DOHH2 (cell line): ENCODE measurements around the gene NPAS3.

Experiments
- H3F3A ChIP-seq: fragments of 200-600 bp; sonication (generic), shearing (Covaris generic); 2 replicates; pipeline ENCODE4 v1.6.0; 2016; ENCODE audit warnings: antibody characterized with exemption, mild to moderate bottlenecking; ENCODE audit not compliant: control insufficient read depth, insufficient read depth
- H3K27ac ChIP-seq: fragments of 200-600 bp; sonication (generic); 2 replicates; pipeline ENCODE4 v1.5.1; 2014; ENCODE audit warnings: low read depth, mild to moderate bottlenecking, low read length, moderate library complexity
- H3K27me3 ChIP-seq: fragments of 200-600 bp; sonication (generic); 2 replicates; pipeline ENCODE4 v1.6.1; 2014; ENCODE audit warnings: mild to moderate bottlenecking, low read length, mixed read lengths; ENCODE audit not compliant: control insufficient read depth
- H3K36me3 ChIP-seq: fragments of 200-600 bp; sonication (generic); 2 replicates; pipeline ENCODE4 v1.6.1; 2014; ENCODE audit warnings: mild to moderate bottlenecking, low read length, moderate library complexity, mixed read lengths; ENCODE audit not compliant: control insufficient read depth
- H3K4me1 ChIP-seq: fragments of 200-600 bp; sonication (generic); 2 replicates; pipeline ENCODE4 v1.6.1; 2014; ENCODE audit warnings: mild to moderate bottlenecking, low read length, mixed read lengths; ENCODE audit not compliant: control insufficient read depth
- H3K4me2 ChIP-seq: fragments of 200-600 bp; sonication (generic); 2 replicates; pipeline ENCODE4 v1.6.0; 2014; ENCODE audit warnings: mild to moderate bottlenecking, low read length, moderate library complexity
- H3K4me3 ChIP-seq: fragments of 200-600 bp; sonication (generic); 2 replicates; pipeline ENCODE4 v1.5.1; 2014; ENCODE audit warnings: mild to moderate bottlenecking, low read length, mixed read lengths
- H3K79me2 ChIP-seq: fragments of 200-600 bp; sonication (generic); 2 replicates; pipeline ENCODE4 v1.6.1; 2014; ENCODE audit warnings: mild to moderate bottlenecking, low read length, mixed read lengths; ENCODE audit not compliant: control insufficient read depth
- H3K9me2 ChIP-seq: fragments of 200-600 bp; sonication (generic); replicated peaks from 2 replicates; pipeline ENCODE4 v1.6.1; 2014; ENCODE audit warnings: mild to moderate bottlenecking, low read length, mixed read lengths; ENCODE audit not compliant: control insufficient read depth
- H3K9me3 ChIP-seq: fragments of 200-600 bp; sonication (generic); 2 replicates; pipeline ENCODE4 v1.6.1; 2014; ENCODE audit warnings: antibody characterized with exemption, low read length, mixed read lengths; ENCODE audit not compliant: control insufficient read depth, insufficient read depth
- H4K20me1 ChIP-seq: fragments of 200-600 bp; sonication (generic); 2 replicates; pipeline ENCODE4 v1.6.0; 2014; ENCODE audit warnings: low read depth, mild to moderate bottlenecking, antibody characterized with exemption, low read length, moderate library complexity; ENCODE audit not compliant: control insufficient read depth, insufficient read depth
- EZH2phosphoT487 ChIP-seq: fragments of 200-600 bp; sonication (generic); IDR thresholded peaks from 2 replicates; pipeline ENCODE4 v1.6.1; 2017; ENCODE audit warnings: borderline replicate concordance, mild to moderate bottlenecking, antibody characterized with exemption, low read length, moderate library complexity, mixed read lengths
- TF ChIP-seq, protein P1 (sequence below): fragments of 200-600 bp; sonication (generic); IDR thresholded peaks from one replicate; pipeline ENCODE4 v1.5.1; 2014; ENCODE audit warnings: antibody characterized with exemption, mild to moderate bottlenecking, low read depth, low read length; ENCODE audit not compliant: poor library complexity, severe bottlenecking

Gene NPAS3

GRCh38 chr14:32934881-32935633 lies 3.6 kb upstream of the NPAS3 start:
- no peak overlapping the region for H3K27ac ChIP-seq
- no peak for TF ChIP-seq EZH2phosphoT487
- TF ChIP-seq, protein P1, sequence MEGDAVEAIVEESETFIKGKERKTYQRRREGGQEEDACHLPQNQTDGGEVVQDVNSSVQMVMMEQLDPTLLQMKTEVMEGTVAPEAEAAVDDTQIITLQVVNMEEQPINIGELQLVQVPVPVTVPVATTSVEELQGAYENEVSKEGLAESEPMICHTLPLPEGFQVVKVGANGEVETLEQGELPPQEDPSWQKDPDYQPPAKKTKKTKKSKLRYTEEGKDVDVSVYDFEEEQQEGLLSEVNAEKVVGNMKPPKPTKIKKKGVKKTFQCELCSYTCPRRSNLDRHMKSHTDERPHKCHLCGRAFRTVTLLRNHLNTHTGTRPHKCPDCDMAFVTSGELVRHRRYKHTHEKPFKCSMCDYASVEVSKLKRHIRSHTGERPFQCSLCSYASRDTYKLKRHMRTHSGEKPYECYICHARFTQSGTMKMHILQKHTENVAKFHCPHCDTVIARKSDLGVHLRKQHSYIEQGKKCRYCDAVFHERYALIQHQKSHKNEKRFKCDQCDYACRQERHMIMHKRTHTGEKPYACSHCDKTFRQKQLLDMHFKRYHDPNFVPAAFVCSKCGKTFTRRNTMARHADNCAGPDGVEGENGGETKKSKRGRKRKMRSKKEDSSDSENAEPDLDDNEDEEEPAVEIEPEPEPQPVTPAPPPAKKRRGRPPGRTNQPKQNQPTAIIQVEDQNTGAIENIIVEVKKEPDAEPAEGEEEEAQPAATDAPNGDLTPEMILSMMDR = no peak
- no peak overlapping the region for H3K4me3 ChIP-seq
- H3K79me2 ChIP-seq = no peaks in the 10 kb centered on the region
- H3K4me2 ChIP-seq = no peak overlapping the region
- no peaks in the 10 kb centered on the region for H3K36me3 ChIP-seq
- no peaks in the 10 kb centered on the region for H3K4me1 ChIP-seq
- no peaks in the 10 kb centered on the region; the same call in 1 of the 2 replicates for H3K9me3 ChIP-seq
- H3K9me2 ChIP-seq = no peaks in the 10 kb centered on the region
- H3K27me3 ChIP-seq = peaks cover 14% of the 10 kb centered on the region
- H3F3A ChIP-seq = no peaks in the 10 kb centered on the region
- no peaks in the 10 kb centered on the region for H4K20me1 ChIP-seq

DNA sequence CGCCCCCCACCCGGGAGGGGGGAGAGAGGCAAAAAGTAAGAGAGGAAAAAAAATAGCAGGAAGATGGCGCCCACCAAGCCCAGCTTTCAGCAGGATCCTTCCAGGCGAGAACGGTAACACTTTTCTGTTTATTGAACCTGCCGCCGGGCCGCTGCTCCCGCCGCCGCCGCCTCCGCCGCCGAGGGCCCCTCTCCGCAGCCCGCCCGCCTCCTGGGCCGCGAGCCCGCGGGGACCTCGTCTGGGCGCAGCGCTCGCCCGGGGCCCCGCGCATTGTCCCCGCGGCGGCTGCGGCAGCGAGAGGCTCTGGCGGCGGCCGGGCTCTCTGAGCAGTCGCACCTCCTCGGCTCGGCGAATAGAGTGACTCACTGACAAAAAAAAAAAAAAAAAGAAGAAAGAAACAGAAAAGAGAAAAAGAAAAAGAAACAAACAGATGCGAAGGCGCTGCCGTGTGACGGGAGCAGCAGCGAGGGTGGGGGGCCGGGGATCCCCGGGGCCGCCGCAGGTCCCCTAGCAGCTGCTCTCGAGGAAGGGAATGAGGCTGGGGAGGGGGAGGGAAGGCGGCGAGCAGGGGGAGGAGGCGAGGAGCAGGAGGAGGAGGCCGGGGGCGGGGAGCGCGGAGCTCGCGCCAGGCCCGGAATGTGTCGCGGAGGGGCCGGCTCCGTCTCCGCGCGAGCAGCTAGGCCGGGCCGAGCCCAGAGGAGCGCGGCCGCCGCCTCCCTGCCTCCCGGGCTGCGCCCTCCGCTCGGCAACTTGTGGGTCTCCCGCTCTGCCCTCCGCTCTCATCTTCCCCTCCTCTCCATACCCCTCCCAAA lies 781 bp downstream of the NPAS3 start:
- H3K9me2 ChIP-seq = no peaks in the 10 kb centered on the region
- H3K4me3 ChIP-seq = no peak overlapping the region
- TF ChIP-seq, protein P1 = no peak
- TF ChIP-seq EZH2phosphoT487 = no peak
- H3K9me3 ChIP-seq = no peaks in the 10 kb centered on the region
- H3K4me1 ChIP-seq = no peaks in the 10 kb centered on the region
- no peaks in the 10 kb centered on the region for H4K20me1 ChIP-seq
- H3K27me3 ChIP-seq = peaks cover 17% of the 10 kb centered on the region
- no peaks in the 10 kb centered on the region for H3F3A ChIP-seq
- no peak overlapping the region for H3K4me2 ChIP-seq
- no peak overlapping the region for H3K27ac ChIP-seq
- H3K36me3 ChIP-seq = no peaks in the 10 kb centered on the region
- H3K79me2 ChIP-seq = no peaks in the 10 kb centered on the region

DNA sequence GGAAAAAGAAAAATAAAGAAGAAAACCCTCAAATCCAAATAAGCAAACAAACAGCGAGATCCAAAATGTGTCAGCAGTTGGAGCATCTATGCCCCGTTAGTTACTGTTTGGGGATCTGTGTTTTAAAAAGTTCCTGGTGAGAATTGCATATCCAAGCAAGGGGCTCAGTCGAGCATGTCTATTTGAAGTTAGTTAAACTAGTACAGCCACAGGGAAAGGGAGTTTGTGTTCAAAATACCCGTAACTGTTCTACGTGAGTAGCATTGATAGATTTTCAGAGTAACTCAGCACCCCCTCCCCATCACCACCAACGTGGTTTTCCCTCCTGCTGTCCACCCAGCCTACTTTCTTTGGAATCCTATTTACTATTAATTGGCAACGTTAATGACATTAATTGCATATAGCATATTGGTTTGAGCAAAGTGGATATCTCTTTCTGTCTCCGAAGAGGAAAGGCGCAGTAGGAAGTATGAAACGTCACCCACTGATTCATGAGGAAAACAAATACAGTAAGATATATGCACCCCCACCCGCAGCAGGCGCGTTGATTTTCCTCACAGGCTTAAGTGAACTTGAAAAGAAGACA lies 1.5 kb downstream of the NPAS3 start:
- Histone ChIP-seq H3F3A (no peaks in the 10 kb centered on the region), H3K27me3 (peaks cover 17% of the 10 kb centered on the region), H3K4me2 (no peak overlapping the region), H3K9me2 (no peaks in the 10 kb centered on the region), H3K36me3 (no peaks in the 10 kb centered on the region), H3K4me3 (no peak overlapping the region), H3K27ac (no peak overlapping the region), H3K79me2 (no peaks in the 10 kb centered on the region), H4K20me1 (no peaks in the 10 kb centered on the region), H3K4me1 (no peaks in the 10 kb centered on the region), H3K9me3 (no peaks in the 10 kb centered on the region)
- TF ChIP-seq, protein P1 = no peak
- TF ChIP-seq EZH2phosphoT487 = no peak
